Fibroblast of lung (primary cell): Measurements from ENCODE around the gene ATP10A. TPM values are rescaled to one million over a fixed set of nuclear protein-coding genes. Genes with fewer than 3 reads are reported as not detected.

Experiments used
- DNase-seq, 2 donors: peaks; one replicate each; pipeline versions ENCODE4 v3.0.0 to v3.0.0-alpha.2; 2010; ENCODE audit warnings: low read depth in 2 of 2
- H2AFZ ChIP-seq: 2 replicates; pipeline ENCODE4 v1.5.1; 2012; ENCODE audit warnings: low read length, control low read depth, inconsistent platforms
- H3K27ac ChIP-seq: 2 replicates; pipeline ENCODE4 v1.5.1; 2011; ENCODE audit warnings: low read length, control low read depth; ENCODE audit not compliant: insufficient read depth
- H3K27me3 ChIP-seq: 2 replicates; pipeline ENCODE4 v1.5.1; 2011; ENCODE audit warnings: mild to moderate bottlenecking, low read length; ENCODE audit not compliant: control insufficient read depth, insufficient read depth
- H3K36me3 ChIP-seq: 2 replicates; pipeline ENCODE4 v1.5.1; 2011; ENCODE audit warnings: low read length; ENCODE audit not compliant: control insufficient read depth, insufficient read depth
- H3K4me1 ChIP-seq: 2 replicates; pipeline ENCODE4 v1.5.1; 2011; ENCODE audit warnings: low read length; ENCODE audit not compliant: control insufficient read depth, insufficient read depth; ENCODE audit errors: extremely low read depth
- H3K4me2 ChIP-seq: 2 replicates; pipeline ENCODE4 v1.5.1; 2011; ENCODE audit warnings: low read length, control low read depth; ENCODE audit not compliant: insufficient read depth; ENCODE audit errors: extremely low read depth
- H3K4me3 ChIP-seq, 4 experiments: fragments of 200-600 bp in 1 of 4; sonication (generic) in 1 of 4; replicated peaks in 1 of 4; 2 replicates each; pipeline ENCODE4 v1.5.1; 2011 to 2016; ENCODE audit warnings: low read length in 4 of 4, low read depth in 3 of 4, mild to moderate bottlenecking in 3 of 4, control low read depth in 2 of 4, inconsistent platforms in 1 of 4, mixed read lengths in 1 of 4; ENCODE audit not compliant: insufficient read depth in 1 of 4; ENCODE audit errors: control extremely low read depth in 1 of 4
- H3K79me2 ChIP-seq: 2 replicates; pipeline ENCODE4 v1.5.1; 2012; ENCODE audit warnings: mild to moderate bottlenecking, low read length, inconsistent platforms; ENCODE audit not compliant: control insufficient read depth, insufficient read depth
- H3K9ac ChIP-seq: 2 replicates; pipeline ENCODE4 v1.5.1; 2011; ENCODE audit warnings: mild to moderate bottlenecking, low read length, control low read depth; ENCODE audit not compliant: insufficient read depth
- H3K9me3 ChIP-seq: 2 replicates; pipeline ENCODE4 v1.5.1; 2012; ENCODE audit warnings: low read depth, low read length; ENCODE audit not compliant: control insufficient read depth, insufficient read depth
- H4K20me1 ChIP-seq: 2 replicates; pipeline ENCODE4 v1.5.1; 2011; ENCODE audit warnings: low read length; ENCODE audit not compliant: control insufficient read depth, insufficient read depth; ENCODE audit errors: extremely low read depth
- EZH2 ChIP-seq: IDR thresholded peaks from 2 replicates; pipeline ENCODE4 v1.5.1; 2012; ENCODE audit warnings: low read length, control low read depth, mild to moderate bottlenecking; ENCODE audit errors: missing control alignments
- polyA plus RNA-seq, 2 donors: library from polyadenylated mRNA; depleted of rRNA in 1 of 2; stranded (reverse) in 1 of 2; unstranded in 1 of 2; fragments of >200 nt; gene quantifications; 2 replicates each; pipeline ENCODE4 v1.2.1, GENCODE V29; 2011 to 2012; ENCODE audit warnings: missing spikeins in 1 of 2
- total RNA-seq: library from RNA; depleted of rRNA; stranded (reverse); fragments of >200 nt; gene quantifications from 2 replicates; pipeline ENCODE4 v1.2.1, GENCODE V29; 2014
- TF ChIP-seq, protein P1 (sequence below), 2 donors: IDR thresholded peaks in 1 of 2; conservative IDR thresholded peaks in 1 of 2; 1 replicate in 1 of 2; 2 replicates in 1 of 2; pipeline ENCODE4 v1.5.1; 2011 to 2012; ENCODE audit warnings: low read length in 2 of 2, control low read depth in 1 of 2, inconsistent platforms in 1 of 2, low read depth in 1 of 2, mild to moderate bottlenecking in 1 of 2

Gene ATP10A
- total and polyA plus RNA-seq, 2 donors (not counting 1 experiment from before 2014, with no cell fraction given), result 12.7 to 13.8 TPM

DNA sequence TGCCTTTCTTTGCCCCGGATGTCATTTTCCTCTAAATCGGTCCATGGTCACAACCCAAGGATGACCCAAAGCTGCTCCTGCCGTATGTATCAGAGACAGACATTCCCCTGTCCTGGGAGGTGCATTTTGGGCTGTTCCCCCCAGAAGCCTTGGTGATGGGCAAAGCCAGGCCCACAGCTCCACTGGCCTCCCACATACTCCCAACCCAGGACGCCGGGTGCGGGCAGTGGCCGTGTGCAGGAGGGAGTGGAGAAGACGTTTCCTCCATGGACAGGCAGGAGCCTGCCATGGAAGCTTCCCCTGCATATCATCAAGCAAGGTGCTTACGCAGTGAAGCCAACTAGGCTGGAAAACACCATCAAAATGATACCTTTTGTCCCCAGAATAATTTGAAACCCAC, 175.0 kb downstream of the ATP10A start:
- H3K9ac ChIP-seq, result no peak overlapping the region
- TF ChIP-seq, protein P1, sequence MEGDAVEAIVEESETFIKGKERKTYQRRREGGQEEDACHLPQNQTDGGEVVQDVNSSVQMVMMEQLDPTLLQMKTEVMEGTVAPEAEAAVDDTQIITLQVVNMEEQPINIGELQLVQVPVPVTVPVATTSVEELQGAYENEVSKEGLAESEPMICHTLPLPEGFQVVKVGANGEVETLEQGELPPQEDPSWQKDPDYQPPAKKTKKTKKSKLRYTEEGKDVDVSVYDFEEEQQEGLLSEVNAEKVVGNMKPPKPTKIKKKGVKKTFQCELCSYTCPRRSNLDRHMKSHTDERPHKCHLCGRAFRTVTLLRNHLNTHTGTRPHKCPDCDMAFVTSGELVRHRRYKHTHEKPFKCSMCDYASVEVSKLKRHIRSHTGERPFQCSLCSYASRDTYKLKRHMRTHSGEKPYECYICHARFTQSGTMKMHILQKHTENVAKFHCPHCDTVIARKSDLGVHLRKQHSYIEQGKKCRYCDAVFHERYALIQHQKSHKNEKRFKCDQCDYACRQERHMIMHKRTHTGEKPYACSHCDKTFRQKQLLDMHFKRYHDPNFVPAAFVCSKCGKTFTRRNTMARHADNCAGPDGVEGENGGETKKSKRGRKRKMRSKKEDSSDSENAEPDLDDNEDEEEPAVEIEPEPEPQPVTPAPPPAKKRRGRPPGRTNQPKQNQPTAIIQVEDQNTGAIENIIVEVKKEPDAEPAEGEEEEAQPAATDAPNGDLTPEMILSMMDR (conservative IDR thresholded peaks at IDR 0.05 in 1 of 2, IDR thresholded peaks at IDR 0.05 in 1 of 2; ENCODE audit: low read depth in 1 of 2, low read length in 2 of 2), result no peak
- no peak for TF ChIP-seq EZH2

DNA sequence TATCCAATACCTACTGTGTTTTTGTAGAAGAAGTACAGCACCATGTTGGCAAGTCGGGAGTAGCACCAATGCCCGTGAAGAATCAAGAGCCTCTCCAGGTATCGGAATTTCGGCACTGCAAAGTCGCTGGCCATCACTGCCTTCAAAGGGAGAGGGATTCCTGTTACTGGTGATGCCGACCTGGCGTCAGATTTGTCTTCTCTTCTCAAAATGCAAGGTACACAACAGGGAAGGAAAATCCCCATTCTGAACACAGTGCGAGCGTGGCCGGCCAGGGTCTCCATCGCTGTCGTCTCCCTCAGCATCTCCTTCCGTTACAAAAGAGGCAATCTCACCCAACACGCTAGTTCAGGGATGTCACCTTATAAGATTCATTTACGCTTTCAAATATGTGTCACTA, 175.4 kb downstream of the ATP10A start:
- Histone ChIP-seq H3K4me3 (no peak overlapping the region), H3K9me3 (no peaks in the 10 kb centered on the region), H3K27ac (no peak overlapping the region), H3K4me1 (peaks cover 20% of the 10 kb centered on the region), H2AFZ (no peak overlapping the region), H3K27me3 (no peaks in the 10 kb centered on the region), H3K9ac (no peak overlapping the region), H3K4me2 (no peak overlapping the region), H3K36me3 (peaks cover 5% of the 10 kb centered on the region), H4K20me1 (no peaks in the 10 kb centered on the region), H3K79me2 (no peaks in the 10 kb centered on the region)
- DNase-seq, result no peak
- TF ChIP-seq EZH2, result no peak
- TF ChIP-seq, protein P1 (conservative IDR thresholded peaks at IDR 0.05 in 1 of 2, IDR thresholded peaks at IDR 0.05 in 1 of 2; ENCODE audit: low read depth in 1 of 2, low read length in 2 of 2), result no peak

More for the DNA sequence above, 175.0 kb downstream of the ATP10A start:
- no peak for DNase-seq
- Histone ChIP-seq H3K36me3 (peaks cover 5% of the 10 kb centered on the region), H4K20me1 (no peaks in the 10 kb centered on the region), H3K9me3 (no peaks in the 10 kb centered on the region), H3K79me2 (no peaks in the 10 kb centered on the region), H3K4me2 (no peak overlapping the region), H3K27me3 (no peaks in the 10 kb centered on the region), H3K4me3 (no peak overlapping the region), H3K27ac (no peak overlapping the region), H3K4me1 (peaks cover 20% of the 10 kb centered on the region), H2AFZ (no peak overlapping the region)

DNA sequence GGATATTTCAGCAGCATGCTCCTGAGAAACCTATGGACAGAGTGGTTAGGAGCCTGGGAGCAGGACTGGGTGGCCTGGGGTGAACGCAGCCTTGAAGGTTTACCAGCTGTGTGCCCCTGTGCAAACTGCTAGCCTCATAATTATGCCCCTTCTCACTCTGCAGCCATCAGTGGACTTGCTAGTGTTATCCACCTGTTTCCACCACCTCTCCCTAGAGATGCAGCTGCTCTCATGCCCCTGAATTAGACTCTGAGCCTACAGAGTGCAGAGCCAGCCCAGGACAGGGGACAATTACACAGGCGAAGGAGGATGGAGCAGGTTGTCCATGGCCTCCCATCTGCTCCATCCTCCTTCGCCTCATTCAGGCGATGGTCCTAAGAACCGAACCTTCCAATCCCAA, 175.9 kb downstream of the ATP10A start:
- no peaks in the 10 kb centered on the region for H3K27me3 ChIP-seq
- no peak overlapping the region for H3K4me2 ChIP-seq
- H2AFZ ChIP-seq, result no peak overlapping the region
- H3K9ac ChIP-seq, result no peak overlapping the region
- no peaks in the 10 kb centered on the region for H3K79me2 ChIP-seq
- H3K36me3 ChIP-seq, result peaks cover 5% of the 10 kb centered on the region
- no peak overlapping the region for H3K4me3 ChIP-seq
- no peak for TF ChIP-seq EZH2
- TF ChIP-seq, protein P1 (conservative IDR thresholded peaks at IDR 0.05 in 1 of 2, IDR thresholded peaks at IDR 0.05 in 1 of 2; ENCODE audit: low read depth in 1 of 2, low read length in 2 of 2), result no peak
- H4K20me1 ChIP-seq, result no peaks in the 10 kb centered on the region
- no peaks in the 10 kb centered on the region for H3K9me3 ChIP-seq
- H3K4me1 ChIP-seq, result peaks cover 20% of the 10 kb centered on the region
- H3K27ac ChIP-seq, result no peak overlapping the region
- no peak for DNase-seq
